GM06990 (cell line): ENCODE data around the gene COPG1.

Source experiments
- DNase-seq: peaks from one replicate; pipeline ENCODE4 v3.0.0-alpha.2; 2011; ENCODE audit not compliant: insufficient read length; ENCODE audit errors: extremely low read depth
- H3K27me3 ChIP-seq: replicated peaks from 2 replicates; pipeline ENCODE4 v1.6.0; 2011; ENCODE audit warnings: low read length; ENCODE audit not compliant: control insufficient read depth, insufficient read depth
- H3K36me3 ChIP-seq: 2 replicates; pipeline ENCODE4 v1.5.1; 2011; ENCODE audit warnings: low read length; ENCODE audit not compliant: control insufficient read depth, insufficient read depth
- H3K4me3 ChIP-seq: replicated peaks from 2 replicates; pipeline ENCODE4 v1.5.1; 2011; ENCODE audit warnings: low read depth, mild to moderate bottlenecking, control low read depth, low read length
- CTCF ChIP-seq: IDR thresholded peaks from 2 replicates; pipeline ENCODE4 v1.5.1; 2011; ENCODE audit warnings: low read length, control low read depth, mild to moderate bottlenecking, inconsistent platforms; ENCODE audit not compliant: insufficient read depth, poor library complexity, severe bottlenecking

Gene COPG1

DNA sequence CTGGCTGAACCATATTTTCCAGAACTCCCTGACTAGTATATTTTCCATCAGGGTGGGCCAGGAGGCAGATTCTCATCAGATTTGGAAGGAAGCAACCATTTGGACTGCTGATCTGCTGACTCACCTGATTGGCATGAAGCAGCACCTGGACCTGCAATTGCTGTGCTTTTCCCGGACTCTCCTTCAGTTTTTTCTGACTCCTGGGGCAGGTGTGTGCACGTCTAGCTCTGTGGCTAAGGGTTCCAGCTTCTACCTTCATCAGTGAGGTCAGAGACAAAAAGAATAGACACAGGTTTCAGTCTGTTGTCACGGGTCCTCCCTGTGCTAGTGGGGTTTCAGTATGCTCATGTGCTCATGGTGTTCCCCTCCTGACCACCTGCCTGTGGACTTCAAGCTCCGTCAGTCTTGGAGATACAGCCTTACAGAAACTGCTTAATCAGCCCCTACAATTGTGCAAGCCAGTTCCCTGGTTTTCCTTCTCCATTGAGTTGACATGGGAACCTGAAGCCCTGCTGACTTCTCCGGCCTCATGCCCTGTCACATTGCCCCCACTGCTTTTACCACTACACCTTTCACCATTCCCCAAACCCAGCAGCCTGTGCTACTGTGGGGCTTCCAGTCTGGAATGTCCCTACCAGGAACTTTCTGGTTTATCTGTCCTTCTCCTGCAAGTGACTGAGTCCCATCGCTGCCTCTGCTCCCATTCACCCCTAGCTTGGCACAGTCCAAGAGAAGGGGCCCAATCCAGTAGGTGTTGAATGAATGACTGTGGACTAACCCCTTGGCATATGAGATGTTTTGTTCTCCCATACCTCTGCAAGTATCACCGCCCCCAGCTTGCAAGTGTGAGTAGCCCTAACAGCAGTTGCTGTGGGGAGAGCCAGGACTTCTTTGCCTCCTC is 61.0 kb downstream of the COPG1 start:
- H3K27me3 ChIP-seq, result no peaks in the 10 kb centered on the region
- peaks cover 1% of the 10 kb centered on the region for H3K36me3 ChIP-seq
- no peak overlapping the region for H3K4me3 ChIP-seq
- no peak for TF ChIP-seq CTCF
- no peak for DNase-seq

DNA sequence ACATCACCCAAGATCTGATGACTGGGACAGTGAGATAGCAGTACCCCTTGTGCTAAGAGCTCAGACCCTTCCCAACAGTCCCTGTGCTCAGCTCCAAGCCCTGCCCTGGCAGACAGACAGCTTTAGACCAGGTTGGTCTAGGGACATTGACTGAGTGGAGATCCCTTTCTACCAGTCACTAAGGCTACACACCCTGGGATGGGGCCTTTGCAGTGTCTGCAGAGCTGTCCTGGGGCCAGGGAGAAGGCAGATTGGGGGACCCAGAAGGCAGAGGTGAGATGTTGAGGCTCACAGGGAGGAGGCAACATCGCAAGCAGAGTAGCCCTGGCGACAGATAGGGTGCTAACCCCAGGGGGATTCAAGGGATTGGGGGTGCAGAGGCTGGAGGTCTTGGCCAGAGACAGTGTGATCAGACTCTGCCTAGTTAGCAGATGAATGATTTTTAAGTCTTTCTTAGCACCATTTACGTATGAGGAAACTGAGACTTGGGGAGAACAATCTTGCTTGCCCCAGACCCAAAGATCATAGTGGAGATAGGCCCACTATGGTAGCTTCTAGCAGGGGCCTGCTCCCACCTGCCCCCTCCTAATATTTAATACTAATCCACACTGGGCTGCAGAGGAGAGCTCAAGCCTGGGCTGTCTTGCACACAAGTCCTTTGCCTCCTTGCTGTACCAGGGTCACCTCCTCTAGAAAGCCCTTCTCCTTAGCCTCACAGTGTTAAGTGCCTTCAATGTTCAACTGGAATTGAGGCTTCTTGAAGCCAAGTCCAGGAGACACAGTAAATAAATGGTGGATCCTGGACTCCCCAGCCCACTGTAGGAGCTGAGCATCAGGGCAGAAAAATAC is 61.9 kb downstream of the COPG1 start:
- no peak for TF ChIP-seq CTCF
- no peak for DNase-seq

GRCh38 chr3:129312021-129312639 is 62.7 kb downstream of the COPG1 start:
- Histone ChIP-seq H3K27me3 (no peaks in the 10 kb centered on the region), H3K36me3 (no peaks in the 10 kb centered on the region; the same call in 1 of the 2 replicates), H3K4me3 (no peak overlapping the region)
- no peak for TF ChIP-seq CTCF
- DNase-seq, result no peak

More for the DNA sequence above, 61.9 kb downstream of the COPG1 start:
- H3K36me3 ChIP-seq, result no peaks in the 10 kb centered on the region; the same call in 1 of the 2 replicates
- no peak overlapping the region for H3K4me3 ChIP-seq
- H3K27me3 ChIP-seq, result no peaks in the 10 kb centered on the region

DNA sequence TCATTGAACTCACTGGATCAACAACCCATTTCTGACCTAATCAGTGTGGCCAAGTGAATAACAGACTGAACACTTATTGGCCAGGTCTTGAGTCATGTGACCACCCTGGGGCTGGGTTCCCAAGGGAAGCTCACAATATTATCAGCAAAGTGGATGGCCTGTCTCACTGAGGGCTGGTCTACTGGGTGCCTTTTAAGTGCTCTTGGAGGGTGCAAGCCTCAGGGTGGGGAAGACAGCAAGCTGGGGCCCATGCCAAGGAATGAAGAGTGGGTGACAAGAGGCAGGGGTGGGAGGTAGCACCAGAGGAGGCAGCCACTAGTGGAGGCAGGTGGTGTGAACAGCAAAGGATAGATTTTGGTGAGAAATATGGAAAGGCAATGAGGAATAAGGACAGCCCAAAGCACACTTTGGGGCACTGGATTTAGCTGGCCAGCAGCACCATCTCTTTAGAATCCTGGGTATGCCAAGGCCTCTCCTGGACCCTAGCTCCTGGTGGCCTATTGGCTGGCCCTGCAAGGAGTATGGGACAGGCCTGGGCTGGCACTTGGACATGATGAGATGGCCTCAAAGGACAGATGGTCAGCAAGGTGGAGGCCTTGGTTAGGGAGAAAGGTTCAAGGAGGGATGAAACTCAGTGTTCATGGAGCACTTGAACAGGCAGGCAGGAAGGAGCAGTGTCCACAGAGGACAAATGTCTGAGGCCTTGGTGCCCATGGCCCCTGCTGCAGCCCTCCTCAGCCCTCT is 63.4 kb downstream of the COPG1 start:
- no peak for DNase-seq
- H3K36me3 ChIP-seq, result no peaks in the 10 kb centered on the region; the same call in 1 of the 2 replicates
- H3K4me3 ChIP-seq, result no peak overlapping the region
- no peak for TF ChIP-seq CTCF
- no peaks in the 10 kb centered on the region for H3K27me3 ChIP-seq

DNA sequence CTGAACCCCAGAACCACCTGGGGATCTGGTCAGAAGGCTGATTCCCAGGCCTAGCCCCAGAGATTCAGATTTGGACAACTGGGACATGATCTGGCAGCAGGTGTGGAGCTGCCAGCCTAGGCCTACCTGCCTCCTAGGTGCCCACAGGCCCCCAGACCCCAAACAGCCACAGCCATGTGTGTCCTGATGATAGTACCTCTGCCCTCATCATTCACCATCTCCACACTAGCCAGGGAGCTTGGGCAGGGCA is 63.9 kb downstream of the COPG1 start:
- DNase-seq, result no peak
- Histone ChIP-seq H3K36me3 (no peaks in the 10 kb centered on the region; the same call in 1 of the 2 replicates), H3K27me3 (no peaks in the 10 kb centered on the region), H3K4me3 (no peak overlapping the region)
- no peak for TF ChIP-seq CTCF
